HEK293T (cell line): ENCODE measurements around the gene HMCES.

Source experiments
- ARNT ChIP-seq: fragments of 450-650 bp; IDR thresholded peaks from 2 replicates; pipeline ENCODE4 v1.6.1; 2017; ENCODE audit warnings: mild to moderate bottlenecking
- BHLHE40 ChIP-seq: fragments of 450-650 bp; IDR thresholded peaks from 2 replicates; pipeline ENCODE4 v1.6.1; 2016; ENCODE audit warnings: mild to moderate bottlenecking, moderate library complexity, borderline replicate concordance
- CTBP1 ChIP-seq: fragments of 450-650 bp; IDR thresholded peaks from 2 replicates; pipeline ENCODE4 v1.6.1; 2016; ENCODE audit warnings: borderline replicate concordance
- FOXA1 ChIP-seq: fragments of 450-650 bp; IDR thresholded peaks from 2 replicates; pipeline ENCODE4 v1.6.1; 2016; ENCODE audit warnings: mild to moderate bottlenecking
- FOXK2 ChIP-seq: fragments of 450-650 bp; IDR thresholded peaks from 2 replicates; pipeline ENCODE4 v1.6.1; 2016; ENCODE audit warnings: mild to moderate bottlenecking
- FOXM1 ChIP-seq: fragments of 450-650 bp; IDR thresholded peaks from 2 replicates; pipeline ENCODE4 v1.6.1; 2017; ENCODE audit warnings: mild to moderate bottlenecking, borderline replicate concordance
- HDGF ChIP-seq: fragments of 450-650 bp; IDR thresholded peaks from 2 replicates; pipeline ENCODE4 v1.6.1; 2017; ENCODE audit warnings: antibody characterized with exemption, borderline replicate concordance
- L3MBTL2 ChIP-seq: fragments of 450-650 bp; conservative IDR thresholded peaks from 2 replicates; pipeline ENCODE4 v1.6.1; 2016; ENCODE audit warnings: mild to moderate bottlenecking
- LEF1 ChIP-seq: fragments of 450-650 bp; IDR thresholded peaks from 2 replicates; pipeline ENCODE4 v1.6.1; 2017; ENCODE audit warnings: mild to moderate bottlenecking, borderline replicate concordance
- NFRKB ChIP-seq: fragments of 450-650 bp; IDR thresholded peaks from 2 replicates; pipeline ENCODE4 v1.6.1; 2016; ENCODE audit warnings: mild to moderate bottlenecking, moderate library complexity
- SP1 ChIP-seq: fragments of 450-650 bp; IDR thresholded peaks from 2 replicates; pipeline ENCODE4 v1.6.1; 2017
- SUZ12 ChIP-seq: fragments of 450-650 bp; IDR thresholded peaks from 2 replicates; pipeline ENCODE4 v1.6.1; 2016; ENCODE audit warnings: mild to moderate bottlenecking
- TARDBP ChIP-seq: fragments of 450-650 bp; IDR thresholded peaks from 2 replicates; pipeline ENCODE4 v1.6.1; 2016
- ZNF384 ChIP-seq: fragments of 450-650 bp; IDR thresholded peaks from 2 replicates; pipeline ENCODE4 v1.6.1; 2016

- TF ChIP-seq FOXK2 = no peak
- TF ChIP-seq LEF1 = no peak
- no peak for TF ChIP-seq L3MBTL2
- no peak for TF ChIP-seq SUZ12
- no peak for TF ChIP-seq BHLHE40
- no peak for TF ChIP-seq HDGF
- no peak for TF ChIP-seq ARNT
- no peak for TF ChIP-seq FOXA1
- no peak for TF ChIP-seq SP1
- no peak for TF ChIP-seq FOXM1
- TF ChIP-seq TARDBP = no peak
- no peak for TF ChIP-seq NFRKB
- no peak for TF ChIP-seq ZNF384
- TF ChIP-seq CTBP1 = no peak
Observed at GRCh38 chr3:129345281-129345680, 66.6 kb downstream of the HMCES start.
